Iris pigment epithelial cell (primary cell): ENCODE data around the gene FAM72D.
"Not testable (repeated sequence)": the region's sequence is repeated elsewhere in the genome, so short reads cannot be mapped to it uniquely, and the experiment has no call there.

Experiments used
- DNase-seq: peaks from one replicate; pipeline ENCODE4 v3.0.0-alpha.2; 2011; ENCODE audit warnings: low read depth

FAM72D gene

DNA sequence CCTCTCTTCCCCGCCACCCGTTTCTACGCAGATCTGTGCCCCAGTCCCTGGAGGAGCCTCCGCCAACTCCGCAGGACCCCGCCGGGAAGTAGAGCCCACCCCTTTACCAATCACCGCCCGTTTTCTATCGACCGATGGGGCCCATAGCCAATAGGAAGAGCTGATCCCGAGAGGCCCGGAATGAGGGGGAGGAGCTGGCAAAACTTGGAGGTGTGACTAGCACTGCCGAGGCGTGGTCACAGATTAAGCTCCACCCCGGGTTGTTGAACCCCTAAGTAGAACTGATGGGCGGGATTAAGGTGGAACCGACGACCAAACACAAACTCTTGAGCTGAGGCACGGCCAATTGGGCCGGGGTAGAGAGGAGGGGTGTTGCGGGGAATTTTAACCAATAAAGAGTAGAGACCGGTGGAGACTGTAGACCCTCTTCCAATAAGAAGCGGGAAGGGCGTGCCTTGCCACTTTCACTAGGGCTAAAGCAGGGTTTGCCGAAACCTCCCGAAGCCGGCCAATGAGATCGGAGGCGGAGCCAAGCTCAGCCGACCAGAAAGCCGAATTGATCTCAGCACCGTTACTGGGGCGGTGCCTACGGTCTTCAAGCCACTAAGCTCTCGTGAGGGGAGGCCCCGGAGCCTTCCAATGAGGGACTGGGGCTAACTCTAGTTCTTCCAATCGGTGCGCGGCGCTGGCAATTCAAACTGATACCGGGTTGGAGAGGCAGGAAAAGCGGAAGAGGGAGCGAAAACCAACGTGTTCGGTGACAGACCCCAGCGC lies at the start of gene FAM72D, which contains the start of gene SRGAP2B:
Gene FAM72D, plus strand, starts transcription at position 691 of the 774 bp plus-strand sequence. CDS start 874 bp downstream, outside the sequence.
Gene SRGAP2B, minus strand, starts transcription at position 45 of the 774 bp plus-strand sequence. CDS start 2,427 bp downstream, outside the sequence.
- not testable (repeated sequence) for DNase-seq

DNA sequence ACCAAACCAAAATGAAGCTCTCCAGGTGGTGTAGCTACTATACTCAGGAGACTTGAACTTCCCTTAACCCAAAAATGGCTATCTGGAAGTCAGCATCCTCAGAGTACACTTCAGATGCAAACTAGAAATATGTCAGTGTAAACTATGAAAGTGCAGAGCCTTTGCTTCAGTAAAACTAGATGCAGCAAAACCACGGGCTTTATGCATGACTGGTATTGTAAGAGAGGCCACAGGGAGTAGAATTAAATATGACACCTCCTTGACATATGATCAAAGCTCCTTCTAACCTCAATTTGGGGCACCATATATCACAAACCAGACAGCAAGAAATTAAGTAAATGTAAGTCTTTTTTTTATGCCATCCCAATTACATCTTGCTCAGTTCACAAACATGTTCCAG lies 48.2 kb upstream of the FAM72D start:
- DNase-seq, result not testable (repeated sequence)

DNA sequence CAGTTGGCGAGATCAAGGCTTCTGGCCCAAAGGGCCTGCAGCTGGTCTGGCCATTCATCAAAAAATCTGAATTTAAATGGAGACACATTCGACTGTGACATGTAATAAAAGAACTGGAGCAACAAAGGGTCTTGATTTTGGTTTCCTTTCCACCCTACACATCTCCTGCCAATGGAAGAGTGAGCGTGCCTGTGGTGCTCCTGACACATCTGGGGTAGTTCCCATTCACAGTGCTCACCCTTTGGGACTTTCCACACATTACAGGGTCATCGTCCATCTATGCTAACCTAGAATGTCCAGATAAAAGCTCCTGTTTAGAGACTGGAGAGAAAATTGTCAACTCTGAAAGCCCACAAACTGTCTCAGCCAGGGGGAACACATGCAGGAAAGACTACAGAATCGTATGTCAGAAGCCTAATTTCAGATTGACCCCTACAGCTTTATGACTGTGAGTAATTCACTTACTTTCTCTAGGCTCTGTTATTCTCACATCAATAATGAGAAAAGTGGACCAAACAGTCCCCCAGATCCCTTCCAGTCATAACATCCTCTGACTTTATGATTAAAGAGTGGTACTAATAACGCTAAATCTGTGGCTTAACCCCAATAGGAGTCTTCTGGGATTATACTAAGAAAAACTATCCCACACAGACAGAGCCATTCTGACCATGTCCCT lies 47.5 kb upstream of the FAM72D start:
- not testable (repeated sequence) for DNase-seq

DNA sequence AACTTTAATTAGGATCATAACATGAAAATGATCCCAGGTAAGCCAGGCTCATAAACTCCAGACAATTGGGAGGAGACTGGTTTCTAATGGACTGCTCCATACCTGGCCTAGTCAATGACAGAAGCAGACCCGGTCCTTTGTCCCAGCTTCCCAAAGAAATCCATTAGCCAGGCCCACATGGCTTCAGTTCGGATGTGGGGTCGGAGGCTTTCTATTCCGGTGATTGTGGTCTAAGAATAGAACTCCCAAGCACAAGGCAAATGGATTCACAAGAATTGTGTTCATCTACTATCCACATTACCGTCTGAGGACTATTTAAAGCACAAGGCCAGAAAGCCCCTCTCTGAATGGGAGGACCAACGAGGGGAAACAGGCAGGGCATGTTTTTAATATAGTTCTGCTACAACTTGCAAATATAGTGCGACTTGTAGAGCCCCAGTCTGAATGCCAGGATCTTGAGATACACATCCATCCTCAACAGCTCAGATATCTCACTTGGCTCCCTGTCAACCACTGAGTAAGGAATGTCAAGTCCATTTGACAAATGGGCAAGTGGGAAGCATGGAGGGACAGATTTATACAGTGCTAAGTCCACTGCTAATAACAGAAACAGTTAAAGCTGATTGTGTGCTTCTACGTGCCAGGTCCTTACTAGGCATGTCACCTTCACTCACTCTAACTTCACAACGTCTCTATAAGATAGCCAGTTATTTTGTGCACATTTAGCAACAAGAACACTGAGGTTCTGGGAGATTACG lies 43.6 kb upstream of the FAM72D start:
- DNase-seq, result not testable (repeated sequence)

DNA sequence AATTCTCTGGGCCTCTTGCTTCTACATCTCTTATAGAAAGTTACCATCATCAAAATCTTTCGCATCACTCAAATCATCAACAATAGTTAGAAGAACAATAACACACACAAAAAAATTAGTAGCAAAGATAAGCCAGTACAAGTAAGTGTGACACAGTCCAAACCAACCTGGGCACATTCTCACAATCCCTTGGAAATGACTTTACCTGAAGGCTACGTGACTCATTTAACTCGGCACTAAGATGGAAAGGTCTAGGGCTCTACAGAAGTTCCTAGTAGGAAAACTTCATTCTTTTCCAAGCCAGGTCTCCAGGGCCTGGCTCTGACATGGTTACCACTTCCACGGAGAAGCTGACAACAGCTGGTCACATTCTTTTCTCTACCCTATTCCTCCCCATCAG lies 42.3 kb upstream of the FAM72D start:
- DNase-seq, result not testable (repeated sequence)

DNA sequence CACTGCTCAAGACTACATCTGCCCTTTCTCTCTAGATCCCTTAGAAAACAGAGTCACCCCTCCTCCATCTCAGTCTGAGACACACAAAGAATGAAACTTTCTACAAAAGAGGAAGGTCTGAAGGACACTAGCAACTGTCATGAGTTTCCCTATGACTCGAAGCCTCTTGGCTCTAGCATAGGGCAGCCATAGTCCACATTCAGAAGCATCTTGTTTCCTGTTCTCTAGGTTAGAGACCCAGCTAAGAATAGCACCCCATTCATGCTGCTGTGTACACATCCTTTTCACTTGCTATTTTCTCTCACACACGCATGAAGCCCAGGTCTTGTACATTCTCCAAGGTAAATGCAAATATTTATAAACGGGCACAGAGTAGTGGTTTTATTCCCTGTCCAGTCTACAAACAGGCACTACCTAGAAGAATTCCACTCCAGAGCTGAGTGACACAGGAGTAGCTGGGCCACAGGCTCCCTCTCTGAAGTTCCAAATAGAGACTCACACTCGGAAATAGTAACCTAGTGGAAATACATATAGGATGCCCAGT lies 40.5 kb upstream of the FAM72D start:
- DNase-seq, result not testable (repeated sequence)

DNA sequence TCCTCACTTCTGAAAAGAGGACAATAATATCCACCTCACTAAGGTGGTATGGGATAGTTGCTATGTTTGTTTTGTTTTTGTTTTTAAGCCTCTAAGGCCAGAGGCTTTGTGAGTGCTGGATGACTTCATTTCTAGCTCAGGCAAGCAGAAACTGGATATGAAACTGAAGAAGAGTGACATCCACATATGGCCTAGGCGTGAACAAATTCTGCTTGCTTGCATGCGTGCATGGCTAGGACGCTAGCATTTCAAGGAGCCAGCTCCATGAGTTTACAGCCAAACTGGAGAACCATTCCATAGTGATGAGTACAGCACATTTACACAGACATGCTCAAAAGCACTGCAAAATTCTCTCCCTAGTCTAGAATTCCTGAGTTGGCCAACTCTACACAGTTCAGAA lies 37.6 kb upstream of the FAM72D start:
- not testable (repeated sequence) for DNase-seq

DNA sequence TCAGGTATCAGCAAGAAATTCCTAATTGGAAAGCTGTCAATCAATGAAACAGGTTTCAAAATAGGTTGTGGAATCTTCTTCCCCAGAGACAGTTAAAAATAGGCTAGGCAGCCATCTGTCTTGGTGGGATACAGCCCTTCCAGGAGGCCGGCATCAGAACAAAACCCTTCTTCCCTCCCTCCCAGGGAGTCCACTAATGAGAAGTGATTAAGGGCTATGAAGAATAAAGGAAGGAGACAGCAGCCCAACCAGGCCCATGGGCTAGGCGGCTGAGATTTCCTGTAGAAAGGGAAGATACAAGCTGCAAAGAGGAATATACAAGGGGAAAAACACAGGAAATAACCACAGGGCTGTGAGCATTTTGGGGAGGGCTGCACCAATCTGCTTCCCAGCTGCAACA lies 32.5 kb upstream of the FAM72D start:
- not testable (repeated sequence) for DNase-seq

DNA sequence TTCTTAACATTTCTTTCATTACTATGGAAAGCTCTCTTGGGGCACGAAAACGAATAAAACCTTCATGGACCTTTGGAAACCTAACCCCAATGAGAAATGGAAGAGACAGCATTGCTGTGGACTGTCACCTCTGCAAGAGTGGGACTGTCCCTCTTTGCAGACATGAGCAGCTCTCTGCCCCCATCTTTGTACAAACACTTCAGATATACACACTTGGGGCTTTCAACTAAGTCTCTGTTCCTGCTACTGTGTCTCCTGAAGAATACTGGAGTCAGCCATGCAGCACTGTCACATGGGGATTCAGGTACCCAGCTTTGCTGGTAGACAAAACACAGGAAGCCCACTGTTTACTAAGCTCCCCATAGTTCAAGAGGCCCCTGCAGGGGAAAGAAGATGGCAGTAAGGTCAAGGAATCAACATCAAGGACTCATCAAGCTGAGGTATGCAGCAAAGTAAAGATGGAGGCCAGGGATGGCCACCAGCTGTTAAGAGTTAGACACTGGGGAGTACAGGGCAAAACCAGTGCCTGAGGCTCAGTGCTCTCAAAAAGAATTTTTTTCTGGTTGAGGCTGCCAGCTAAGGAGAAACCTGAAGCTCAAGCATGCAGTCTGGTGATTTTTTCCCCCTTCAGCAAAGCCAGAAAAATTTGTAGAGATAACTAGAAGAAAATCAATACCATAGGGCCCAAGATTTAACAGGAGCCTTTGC lies 31.7 kb upstream of the FAM72D start:
- DNase-seq, result not testable (repeated sequence)

DNA sequence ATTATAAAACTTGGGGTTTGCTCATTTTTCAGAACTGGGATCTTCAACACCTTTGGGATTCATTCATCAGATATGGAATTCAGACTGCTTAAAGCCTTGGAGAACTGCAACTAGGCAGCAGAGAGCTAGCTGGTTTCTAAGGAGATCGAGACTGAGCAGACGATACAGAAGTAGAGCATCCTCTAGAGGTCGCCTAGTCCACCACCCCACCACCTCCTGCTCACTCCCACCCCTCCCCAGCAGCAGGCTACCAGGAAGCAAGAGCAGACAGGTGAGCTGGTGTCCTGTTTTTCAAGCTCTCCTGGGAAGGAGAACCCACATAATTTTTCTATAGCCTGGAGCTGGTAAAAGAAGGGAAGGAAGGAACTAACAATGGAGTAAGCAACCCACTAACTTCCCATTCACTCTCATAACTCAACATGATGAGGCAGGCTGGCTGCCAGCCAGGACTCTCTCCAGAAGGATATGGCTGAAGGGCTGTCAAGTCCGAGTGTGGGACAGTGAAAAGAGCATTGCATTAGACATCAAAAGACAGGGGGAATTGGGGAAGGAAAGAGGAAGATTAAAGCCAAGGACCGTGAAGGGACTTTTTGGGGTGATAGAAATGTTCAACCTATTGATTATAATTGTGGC lies 30.5 kb upstream of the FAM72D start:
- not testable (repeated sequence) for DNase-seq

DNA sequence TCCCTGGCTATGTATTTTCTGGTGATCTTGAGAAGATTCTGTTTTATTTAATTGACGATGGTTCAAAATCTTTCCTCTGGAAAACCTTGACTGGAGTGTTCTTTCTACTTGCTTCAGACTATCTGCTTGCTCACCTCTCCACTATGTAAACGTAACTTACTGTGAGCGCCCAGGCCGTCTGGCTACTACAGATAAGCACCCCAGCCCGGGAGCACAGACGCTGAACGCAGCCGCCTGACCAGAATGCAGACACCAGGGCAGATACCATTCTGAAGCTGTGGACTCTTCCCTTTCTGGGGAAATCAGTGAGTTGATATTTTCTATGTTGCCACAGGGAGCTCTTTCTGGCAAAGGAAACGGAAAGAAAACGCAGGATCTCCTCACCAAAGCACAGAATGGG lies 29.3 kb upstream of the FAM72D start:
- not testable (repeated sequence) for DNase-seq

DNA sequence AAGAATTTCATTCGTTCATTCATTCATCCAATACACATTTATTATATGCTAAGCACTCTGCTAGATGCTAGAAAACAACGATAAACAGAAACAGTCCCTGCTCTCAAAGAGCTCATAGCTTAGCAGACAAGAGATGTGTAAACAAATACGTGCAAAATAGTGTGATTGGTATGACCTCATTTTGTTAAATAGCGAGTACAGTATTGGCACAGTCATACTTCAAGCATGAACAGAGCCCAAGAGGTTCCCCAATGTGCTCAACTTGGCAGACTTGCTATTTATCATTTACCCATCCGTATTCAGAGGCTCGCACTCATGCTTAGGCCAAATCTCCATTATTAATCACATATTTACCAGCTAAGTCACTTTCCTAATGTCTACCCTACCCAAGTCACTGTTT lies 24.2 kb upstream of the FAM72D start:
- not testable (repeated sequence) for DNase-seq

DNA sequence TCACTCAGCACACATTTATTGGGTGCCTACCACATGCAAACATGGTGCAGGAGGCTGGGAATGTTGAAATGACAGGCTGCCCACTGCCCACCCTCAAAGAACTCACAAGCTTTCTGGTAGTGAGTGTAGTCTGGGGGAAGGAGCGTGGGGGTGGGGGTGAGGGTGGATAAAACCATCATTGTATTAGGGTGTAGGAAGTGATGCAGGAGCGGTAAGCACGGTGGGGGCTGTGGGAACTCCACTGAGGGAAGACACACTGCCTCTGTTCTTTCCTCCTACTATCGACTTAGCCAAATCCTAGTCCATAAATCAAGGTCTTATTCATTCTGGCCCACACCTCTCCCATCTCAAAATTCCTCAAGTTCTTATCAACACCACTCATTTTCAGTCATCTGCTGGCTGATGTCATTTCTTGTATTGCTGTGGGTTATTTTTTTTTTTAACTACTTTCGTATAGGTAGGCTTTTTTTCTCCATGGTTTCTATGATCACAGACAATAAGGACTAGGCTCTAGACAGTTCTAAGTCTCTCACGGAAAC lies 21.7 kb upstream of the FAM72D start:
- not testable (repeated sequence) for DNase-seq

DNA sequence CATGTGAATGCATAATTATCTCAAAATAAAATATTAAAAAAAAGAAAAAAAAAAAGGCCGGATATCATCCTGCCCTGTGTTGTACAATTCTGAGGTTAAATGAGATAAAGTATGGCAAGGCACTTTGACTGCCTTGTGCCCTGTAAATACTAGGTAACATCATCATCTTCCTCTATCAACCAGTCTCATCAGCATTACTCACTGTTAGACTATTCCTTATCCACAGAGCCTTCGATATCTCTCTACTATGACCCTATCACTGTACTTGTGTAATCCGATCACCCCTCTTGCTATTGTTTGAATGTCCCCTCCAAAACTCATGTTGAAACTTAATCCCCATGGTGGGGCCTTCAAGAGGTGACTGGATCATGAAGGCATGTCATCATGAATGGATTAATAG lies 18.9 kb upstream of the FAM72D start:
- DNase-seq, result not testable (repeated sequence)

DNA sequence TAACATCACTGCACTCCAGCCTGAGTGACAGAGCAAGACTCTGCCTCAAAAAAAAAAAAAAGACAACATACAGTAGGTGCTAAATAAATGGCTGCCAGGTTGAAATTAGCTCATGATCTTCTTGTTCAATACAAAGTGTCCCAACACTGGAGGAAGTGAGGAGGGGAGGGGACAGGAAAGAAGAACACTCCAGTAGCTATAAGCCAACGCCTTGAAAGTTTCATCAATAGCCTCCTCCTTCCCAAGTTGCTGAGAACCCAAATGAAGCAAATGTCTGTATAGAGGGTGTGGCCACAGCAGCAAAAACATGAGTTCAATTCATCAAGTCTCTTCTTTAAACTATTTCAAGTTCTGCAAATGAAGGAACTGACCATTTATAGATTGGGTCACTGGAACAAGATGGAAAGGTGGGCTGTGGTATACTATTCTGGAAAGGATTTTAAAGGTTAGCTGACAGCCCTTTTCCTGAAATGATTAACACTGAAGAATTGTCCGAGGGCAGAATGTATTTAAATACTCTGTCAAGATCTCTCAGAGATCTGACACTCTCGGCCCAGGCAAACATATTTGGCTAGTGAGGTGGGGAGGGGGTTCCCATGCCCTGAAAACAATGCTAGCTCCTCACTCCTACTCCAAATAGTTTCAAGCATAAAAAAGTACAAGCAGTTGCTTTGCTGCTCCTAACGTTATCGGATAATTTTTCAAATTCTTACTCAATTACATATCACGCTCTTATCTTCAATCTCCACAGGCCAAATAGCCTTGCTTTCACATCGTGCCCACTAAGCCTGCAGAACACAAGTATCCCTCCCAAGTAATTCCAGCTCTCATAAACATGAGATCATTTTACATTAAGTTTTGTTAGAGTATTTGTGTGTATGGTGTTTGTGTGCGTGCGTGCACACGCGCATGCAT lies 17.6 kb upstream of the FAM72D start:
- DNase-seq, result not testable (repeated sequence)

DNA sequence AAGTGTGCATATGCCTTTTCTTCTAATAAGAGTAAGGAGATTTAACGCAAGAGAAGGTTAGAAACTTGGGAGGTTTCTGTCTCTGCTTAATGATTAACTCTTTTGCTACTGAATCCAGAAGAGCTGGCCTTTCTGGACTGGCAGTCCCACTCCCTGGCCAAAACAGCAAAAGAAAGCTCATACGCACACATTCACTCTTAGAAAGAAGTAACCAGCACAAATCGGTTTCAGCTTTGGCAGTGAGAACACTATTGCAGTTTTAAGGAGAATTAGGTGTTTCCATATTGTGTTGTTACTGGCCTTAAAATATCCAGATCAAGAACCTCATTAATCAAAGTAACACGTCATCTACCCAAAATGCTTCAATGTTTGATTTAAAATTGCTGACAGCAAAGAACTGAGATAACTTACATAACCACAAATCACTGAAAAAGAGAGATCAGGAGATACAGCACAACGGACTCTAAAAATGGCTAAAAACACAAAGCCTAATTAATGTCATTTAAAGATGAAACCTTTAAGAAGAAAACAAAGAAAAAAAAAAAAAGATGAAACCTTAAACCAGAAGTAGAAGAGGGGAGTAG lies 16.9 kb upstream of the FAM72D start:
- not testable (repeated sequence) for DNase-seq

DNA sequence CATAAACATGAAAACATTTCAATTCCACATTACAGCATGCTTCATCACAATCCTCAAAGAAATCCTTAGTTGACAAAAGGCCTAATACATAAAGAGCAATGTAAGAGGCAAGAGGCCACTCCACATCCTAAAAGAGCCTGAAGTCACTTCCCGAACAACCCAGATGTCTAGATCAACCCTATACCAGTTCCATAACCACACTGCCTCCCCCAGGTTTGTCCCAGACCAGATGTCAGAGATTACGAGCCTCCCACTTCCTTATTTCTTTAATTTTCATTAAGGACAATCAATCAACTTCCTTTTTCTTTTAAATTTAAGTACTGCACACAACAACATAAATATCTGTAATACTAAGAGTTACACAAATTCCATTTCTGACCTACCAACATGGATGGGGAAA lies 16.0 kb upstream of the FAM72D start:
- DNase-seq, result not testable (repeated sequence)

DNA sequence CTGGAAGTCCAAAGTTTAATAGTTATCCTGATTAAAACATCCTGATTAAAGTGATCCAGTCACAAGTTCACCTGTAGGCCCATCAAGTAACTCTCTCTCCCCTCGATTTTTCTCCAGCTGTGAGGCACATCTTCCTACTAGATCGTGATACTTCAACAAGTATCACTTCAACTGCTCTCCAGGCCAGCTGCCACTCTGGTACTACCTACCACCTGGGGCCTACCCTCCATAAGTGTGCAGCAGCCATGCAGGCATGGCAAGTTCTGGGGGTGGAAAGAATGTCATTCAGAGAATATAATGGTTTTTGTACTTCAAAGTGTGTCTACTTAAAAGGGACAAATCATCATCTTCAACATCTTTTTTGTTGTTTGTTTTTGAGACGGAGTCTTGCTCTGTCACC lies 15.6 kb upstream of the FAM72D start:
- not testable (repeated sequence) for DNase-seq
